ENCODE data around the gene FOCAD. TPM values are rescaled to one million over a fixed set of nuclear protein-coding genes. Genes with fewer than 3 reads are reported as not detected.

The FOCAD gene
- total and polyA plus RNA-seq, 2 donors, result 12.7 to 32.3 TPM

GRCh38 chr9:20903212-20903611 lies 219.2 kb downstream of the FOCAD start:
- H3K9me3 ChIP-seq (ENCODE audit: control insufficient read depth in 2 of 2, insufficient read depth in 1 of 2, low read length in 1 of 2), result no peaks in the 10 kb centered on the region
- no peak overlapping the region for H3K27ac ChIP-seq (ENCODE audit: low read depth in 1 of 2, low read length in 1 of 2)
- 98% methylated on average over 5 of the region's 5 CpGs for WGBS
- DNase-seq (ENCODE audit: low read depth in 6 of 9, low spot score in 9 of 9), result no peak
- no peak overlapping the region for H3K4me3 ChIP-seq (ENCODE audit: low read length in 2 of 2)
- peaks cover 0 to 4% of the 10 kb centered on the region in 2 donors for H3K36me3 ChIP-seq (ENCODE audit: control insufficient read depth in 2 of 2, insufficient read depth in 2 of 2, low read length in 1 of 2)
- no peaks in the 10 kb centered on the region for H3K4me1 ChIP-seq (ENCODE audit: control insufficient read depth in 2 of 2, insufficient read depth in 2 of 2, low read length in 2 of 2)
- no peaks in the 10 kb centered on the region for H3K27me3 ChIP-seq (ENCODE audit: control insufficient read depth in 2 of 2, insufficient read depth in 1 of 2, low read length in 1 of 2)

- Histone ChIP-seq H3K4me3 (ENCODE audit: low read length in 2 of 2) (no peak overlapping the region), H3K4me1 (ENCODE audit: control insufficient read depth in 2 of 2, insufficient read depth in 2 of 2, low read length in 2 of 2) (no peaks in the 10 kb centered on the region), H3K27ac (ENCODE audit: low read depth in 1 of 2, low read length in 1 of 2) (no peak overlapping the region), H3K27me3 (ENCODE audit: control insufficient read depth in 2 of 2, insufficient read depth in 1 of 2, low read length in 1 of 2) (no peaks in the 10 kb centered on the region), H3K36me3 (ENCODE audit: control insufficient read depth in 2 of 2, insufficient read depth in 2 of 2, low read length in 1 of 2) (peaks cover 0 to 1% of the 10 kb centered on the region in 2 donors), H3K9me3 (ENCODE audit: control insufficient read depth in 2 of 2, insufficient read depth in 1 of 2, low read length in 1 of 2) (no peaks in the 10 kb centered on the region)
- DNase-seq (ENCODE audit: low read depth in 6 of 9, low spot score in 9 of 9), result no peak
- WGBS, result 82% methylated on average over 1 of the region's 1 CpG
These were observed 220.9 kb downstream of the FOCAD start for GRCh38 chr9:20904995-20905394.

DNA sequence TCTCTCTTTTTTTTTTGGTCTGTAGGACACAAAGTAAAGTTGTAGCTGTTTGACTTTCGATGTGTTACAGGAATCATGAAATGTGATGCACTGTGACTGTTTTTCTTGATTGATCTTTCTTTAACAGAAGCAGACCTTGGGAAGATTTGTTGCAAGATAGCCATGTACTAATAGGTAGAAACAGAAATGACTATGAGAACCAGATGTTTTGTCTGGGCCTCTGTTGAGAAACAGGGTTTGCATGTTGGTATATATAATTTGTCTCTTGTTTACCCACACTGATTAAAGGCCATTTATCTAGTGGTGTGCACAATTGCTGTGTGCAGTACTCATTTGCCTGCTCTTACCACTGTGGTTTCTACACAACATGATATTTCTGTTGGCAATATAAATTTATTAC lies 222.3 kb downstream of the FOCAD start:
- WGBS, result 96% methylated on average over 1 of the region's 1 CpG
- H3K9me3 ChIP-seq (ENCODE audit: control insufficient read depth in 2 of 2, insufficient read depth in 1 of 2, low read length in 1 of 2), result no peaks in the 10 kb centered on the region
- no peak overlapping the region for H3K27ac ChIP-seq (ENCODE audit: low read depth in 1 of 2, low read length in 1 of 2)
- DNase-seq (ENCODE audit: low read depth in 6 of 9, low spot score in 9 of 9), result no peak
- no peaks in the 10 kb centered on the region for H3K27me3 ChIP-seq (ENCODE audit: control insufficient read depth in 2 of 2, insufficient read depth in 1 of 2, low read length in 1 of 2)
- no peak overlapping the region for H3K4me3 ChIP-seq (ENCODE audit: low read length in 2 of 2)
- no peaks in the 10 kb centered on the region for H3K36me3 ChIP-seq (ENCODE audit: control insufficient read depth in 2 of 2, insufficient read depth in 2 of 2, low read length in 1 of 2)
- H3K4me1 ChIP-seq (ENCODE audit: control insufficient read depth in 2 of 2, insufficient read depth in 2 of 2, low read length in 2 of 2), result no peaks in the 10 kb centered on the region

DNA sequence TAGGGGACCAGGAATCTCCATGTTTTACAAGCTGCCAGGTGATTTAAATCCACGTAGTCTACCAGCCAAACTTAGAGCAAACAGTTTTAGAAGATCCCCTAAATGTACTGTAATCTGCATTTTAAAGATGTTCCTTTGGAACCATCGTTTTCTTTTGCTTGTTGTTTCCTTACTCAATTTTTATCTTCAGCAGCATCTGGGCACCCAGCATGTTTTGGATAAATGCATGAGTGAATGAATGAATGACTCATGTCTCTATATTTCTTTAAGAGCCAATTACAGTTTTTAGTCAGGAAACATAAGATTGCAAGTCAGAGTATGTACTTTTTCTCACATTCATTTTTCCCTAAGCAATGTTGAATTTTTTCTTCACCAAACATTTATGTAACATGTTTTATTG lies 224.4 kb downstream of the FOCAD start:
- no peaks in the 10 kb centered on the region for H3K9me3 ChIP-seq (ENCODE audit: control insufficient read depth in 2 of 2, insufficient read depth in 1 of 2, low read length in 1 of 2)
- no peak overlapping the region for H3K4me3 ChIP-seq (ENCODE audit: low read length in 2 of 2)
- H3K27ac ChIP-seq (ENCODE audit: low read depth in 1 of 2, low read length in 1 of 2), result no peak overlapping the region
- no peaks in the 10 kb centered on the region for H3K4me1 ChIP-seq (ENCODE audit: control insufficient read depth in 2 of 2, insufficient read depth in 2 of 2, low read length in 2 of 2)
- 70% methylated on average over 2 of the region's 2 CpGs for WGBS
- H3K36me3 ChIP-seq (ENCODE audit: control insufficient read depth in 2 of 2, insufficient read depth in 2 of 2, low read length in 1 of 2), result no peaks in the 10 kb centered on the region
- DNase-seq (ENCODE audit: low read depth in 6 of 9, low spot score in 9 of 9), result no peak
- H3K27me3 ChIP-seq (ENCODE audit: control insufficient read depth in 2 of 2, insufficient read depth in 1 of 2, low read length in 1 of 2), result no peaks in the 10 kb centered on the region

- over 99% methylated on average over 6 of the region's 6 CpGs for WGBS
- Histone ChIP-seq H3K9me3 (ENCODE audit: control insufficient read depth in 2 of 2, insufficient read depth in 1 of 2, low read length in 1 of 2) (no peaks in the 10 kb centered on the region), H3K27me3 (ENCODE audit: control insufficient read depth in 2 of 2, insufficient read depth in 1 of 2, low read length in 1 of 2) (no peaks in the 10 kb centered on the region), H3K27ac (ENCODE audit: low read depth in 1 of 2, low read length in 1 of 2) (no peak overlapping the region), H3K4me3 (ENCODE audit: low read length in 2 of 2) (no peak overlapping the region), H3K36me3 (ENCODE audit: control insufficient read depth in 2 of 2, insufficient read depth in 2 of 2, low read length in 1 of 2) (peaks cover 0 to 9% of the 10 kb centered on the region in 2 donors), H3K4me1 (ENCODE audit: control insufficient read depth in 2 of 2, insufficient read depth in 2 of 2, low read length in 2 of 2) (no peaks in the 10 kb centered on the region)
- DNase-seq (ENCODE audit: low read depth in 6 of 9, low spot score in 9 of 9), result no peak
These were observed 230.5 kb downstream of the FOCAD start for GRCh38 chr9:20914556-20914955.

GRCh38 chr9:20921362-20921761 lies 237.3 kb downstream of the FOCAD start:
- Histone ChIP-seq H3K4me3 (ENCODE audit: low read length in 2 of 2) (no peak overlapping the region), H3K9me3 (ENCODE audit: control insufficient read depth in 2 of 2, insufficient read depth in 1 of 2, low read length in 1 of 2) (no peaks in the 10 kb centered on the region), H3K27me3 (ENCODE audit: control insufficient read depth in 2 of 2, insufficient read depth in 1 of 2, low read length in 1 of 2) (no peaks in the 10 kb centered on the region), H3K36me3 (ENCODE audit: control insufficient read depth in 2 of 2, insufficient read depth in 2 of 2, low read length in 1 of 2) (peaks cover 0 to 11% of the 10 kb centered on the region in 2 donors), H3K27ac (ENCODE audit: low read depth in 1 of 2, low read length in 1 of 2) (no peak overlapping the region), H3K4me1 (ENCODE audit: control insufficient read depth in 2 of 2, insufficient read depth in 2 of 2, low read length in 2 of 2) (no peaks in the 10 kb centered on the region)
- DNase-seq (ENCODE audit: low read depth in 6 of 9, low spot score in 9 of 9), result no peak
- WGBS, result 99% methylated on average over 1 of the region's 1 CpG

DNA sequence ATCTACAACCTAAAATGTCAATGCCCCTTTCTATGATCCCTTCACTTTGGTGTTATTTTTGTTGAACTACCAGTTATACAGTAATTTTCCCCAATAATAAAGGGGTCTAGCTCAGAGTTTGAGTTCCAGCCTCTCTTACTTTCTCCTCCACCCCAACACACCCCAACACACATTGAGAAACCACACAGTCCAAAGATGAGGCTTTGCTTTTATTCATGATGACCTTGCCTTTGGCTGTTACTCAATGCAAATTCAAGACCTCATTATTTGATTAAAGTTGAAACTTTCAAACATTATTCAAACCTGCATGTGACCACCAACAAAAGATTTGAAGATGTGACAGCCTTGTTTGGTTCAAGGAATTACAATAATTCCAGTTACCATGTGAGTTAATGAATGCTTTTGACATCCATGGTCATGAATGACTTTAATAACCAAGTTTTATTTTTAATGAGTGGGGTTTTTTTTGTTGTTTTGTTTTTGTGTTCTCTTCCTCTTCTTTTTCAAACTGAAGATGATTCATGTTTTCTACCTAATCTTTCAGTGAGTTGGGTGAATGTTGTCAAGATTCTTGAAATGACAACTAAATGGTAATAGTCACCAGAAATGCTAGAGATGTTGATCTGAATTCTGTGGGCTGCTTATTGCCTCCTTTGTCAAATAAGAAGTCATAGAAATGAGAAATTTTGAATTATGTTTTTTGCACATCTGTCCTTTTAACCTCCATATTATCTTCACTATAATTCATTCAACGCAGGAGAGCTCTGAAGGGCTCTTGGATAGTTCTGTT lies 241.4 kb downstream of the FOCAD start:
- H3K9me3 ChIP-seq (ENCODE audit: control insufficient read depth in 2 of 2, insufficient read depth in 1 of 2, low read length in 1 of 2), result no peaks in the 10 kb centered on the region
- no peak for DNase-seq (ENCODE audit: low read depth in 6 of 9, low spot score in 9 of 9)
- no peaks in the 10 kb centered on the region for H3K4me1 ChIP-seq (ENCODE audit: control insufficient read depth in 2 of 2, insufficient read depth in 2 of 2, low read length in 2 of 2)
- H3K4me3 ChIP-seq (ENCODE audit: low read length in 2 of 2), result no peak overlapping the region
- H3K27ac ChIP-seq (ENCODE audit: low read depth in 1 of 2, low read length in 1 of 2), result no peak overlapping the region
- 96% methylated on average over 1 of the region's 1 CpG for WGBS
- H3K27me3 ChIP-seq (ENCODE audit: control insufficient read depth in 2 of 2, insufficient read depth in 1 of 2, low read length in 1 of 2), result no peaks in the 10 kb centered on the region
- H3K36me3 ChIP-seq (ENCODE audit: control insufficient read depth in 2 of 2, insufficient read depth in 2 of 2, low read length in 1 of 2), result peaks cover 0 to 2% of the 10 kb centered on the region in 2 donors

GRCh38 chr9:20929276-20929675 lies 245.2 kb downstream of the FOCAD start:
- Histone ChIP-seq H3K27ac (ENCODE audit: low read depth in 1 of 2, low read length in 1 of 2) (no peak overlapping the region), H3K36me3 (ENCODE audit: control insufficient read depth in 2 of 2, insufficient read depth in 2 of 2, low read length in 1 of 2) (no peaks in the 10 kb centered on the region), H3K4me1 (ENCODE audit: control insufficient read depth in 2 of 2, insufficient read depth in 2 of 2, low read length in 2 of 2) (no peaks in the 10 kb centered on the region), H3K27me3 (ENCODE audit: control insufficient read depth in 2 of 2, insufficient read depth in 1 of 2, low read length in 1 of 2) (no peaks in the 10 kb centered on the region), H3K9me3 (ENCODE audit: control insufficient read depth in 2 of 2, insufficient read depth in 1 of 2, low read length in 1 of 2) (no peaks in the 10 kb centered on the region), H3K4me3 (ENCODE audit: low read length in 2 of 2) (no peak overlapping the region)
- WGBS, result 97% methylated on average over 5 of the region's 5 CpGs
- no peak for DNase-seq (ENCODE audit: low read depth in 6 of 9, low spot score in 9 of 9)

GRCh38 chr9:20930836-20931235 lies 246.8 kb downstream of the FOCAD start:
- WGBS, result 100% methylated on average over 1 of the region's 1 CpG
- Histone ChIP-seq H3K27me3 (ENCODE audit: control insufficient read depth in 2 of 2, insufficient read depth in 1 of 2, low read length in 1 of 2) (no peaks in the 10 kb centered on the region), H3K9me3 (ENCODE audit: control insufficient read depth in 2 of 2, insufficient read depth in 1 of 2, low read length in 1 of 2) (no peaks in the 10 kb centered on the region), H3K4me3 (ENCODE audit: low read length in 2 of 2) (no peak overlapping the region), H3K4me1 (ENCODE audit: control insufficient read depth in 2 of 2, insufficient read depth in 2 of 2, low read length in 2 of 2) (no peaks in the 10 kb centered on the region), H3K36me3 (ENCODE audit: control insufficient read depth in 2 of 2, insufficient read depth in 2 of 2, low read length in 1 of 2) (peaks cover 2 to 3% of the 10 kb centered on the region in 2 donors), H3K27ac (ENCODE audit: low read depth in 1 of 2, low read length in 1 of 2) (no peak overlapping the region)
- DNase-seq (ENCODE audit: low read depth in 6 of 9, low spot score in 9 of 9), result no peak

All from thymus (tissue), 11 donors.